GM19328 (cell line): ENCODE data around the gene HLA-DPA1.
"Not testable (repeated sequence)": the region's sequence is repeated elsewhere in the genome, so short reads cannot be mapped to it uniquely, and the experiment has no call there.

Source experiments
- ATAC-seq: cut with Tn5 transposase; IDR thresholded peaks from one replicate; pipeline ENCODE4 v1.9.1; 2021; ENCODE audit warnings: mild to moderate bottlenecking, moderate library complexity; ENCODE audit not compliant: unreplicated experiment

HLA-DPA1 gene

GRCh38 chr6:33065312-33065711 is 8.1 kb downstream of the HLA-DPA1 start:
- ATAC-seq: no peak

GRCh38 chr6:33064723-33065122 is 8.7 kb downstream of the HLA-DPA1 start:
- ATAC-seq: no peak

GRCh38 chr6:33063435-33063834 is 10.0 kb downstream of the HLA-DPA1 start:
- ATAC-seq: not testable (repeated sequence)

- no peak for ATAC-seq
Measured at GRCh38 chr6:33061987-33062386, 11.5 kb downstream of the HLA-DPA1 start.

- no peak for ATAC-seq
Measured at GRCh38 chr6:33057222-33058150, 16.0 kb downstream of the HLA-DPA1 start.

- ATAC-seq: no peak
Measured at GRCh38 chr6:33053230-33053629, 20.2 kb downstream of the HLA-DPA1 start.

GRCh38 chr6:33052627-33053026 is 20.8 kb downstream of the HLA-DPA1 start:
- no peak for ATAC-seq

- no peak for ATAC-seq
Measured at GRCh38 chr6:33050014-33050810, 23.2 kb downstream of the HLA-DPA1 start.

- ATAC-seq: no peak
Measured at GRCh38 chr6:33049323-33050013, 24.0 kb downstream of the HLA-DPA1 start.

- ATAC-seq: no peak
Measured at GRCh38 chr6:33040157-33040556, 33.3 kb downstream of the HLA-DPA1 start.

- ATAC-seq: no peak
Measured at GRCh38 chr6:33036535-33036934, 36.9 kb downstream of the HLA-DPA1 start.

GRCh38 chr6:33034554-33034953 is 38.9 kb downstream of the HLA-DPA1 start:
- ATAC-seq: no peak

- no peak for ATAC-seq
Measured at GRCh38 chr6:33030245-33030644, 43.2 kb downstream of the HLA-DPA1 start.

- peak; percentile 58 for ATAC-seq
Measured at GRCh38 chr6:33029328-33030184, 43.9 kb downstream of the HLA-DPA1 start.

- ATAC-seq: no peak
Measured at GRCh38 chr6:33028220-33028849, 45.1 kb downstream of the HLA-DPA1 start.

GRCh38 chr6:33024521-33024920 is 48.9 kb downstream of the HLA-DPA1 start:
- no peak for ATAC-seq

GRCh38 chr6:33023536-33023935 is 49.9 kb downstream of the HLA-DPA1 start:
- ATAC-seq: no peak

GRCh38 chr6:33021917-33022316 is 51.5 kb downstream of the HLA-DPA1 start:
- no peak for ATAC-seq

GRCh38 chr6:33019372-33019771 is 54.1 kb downstream of the HLA-DPA1 start:
- no peak for ATAC-seq

GRCh38 chr6:33018904-33019303 is 54.5 kb downstream of the HLA-DPA1 start:
- ATAC-seq: peak; percentile 63
